NCI-H1694 (cell line): ENCODE data around the gene TNRC6A.
"Not testable (repeated sequence)": the region's sequence is repeated elsewhere in the genome, so short reads cannot be mapped to it uniquely, and the experiment has no call there.

ENCODE experiments used
- DNase-seq: peaks from one replicate; lab custom pipeline; 2025; lab: John Stamatoyannopoulos, UW

The TNRC6A gene

DNA sequence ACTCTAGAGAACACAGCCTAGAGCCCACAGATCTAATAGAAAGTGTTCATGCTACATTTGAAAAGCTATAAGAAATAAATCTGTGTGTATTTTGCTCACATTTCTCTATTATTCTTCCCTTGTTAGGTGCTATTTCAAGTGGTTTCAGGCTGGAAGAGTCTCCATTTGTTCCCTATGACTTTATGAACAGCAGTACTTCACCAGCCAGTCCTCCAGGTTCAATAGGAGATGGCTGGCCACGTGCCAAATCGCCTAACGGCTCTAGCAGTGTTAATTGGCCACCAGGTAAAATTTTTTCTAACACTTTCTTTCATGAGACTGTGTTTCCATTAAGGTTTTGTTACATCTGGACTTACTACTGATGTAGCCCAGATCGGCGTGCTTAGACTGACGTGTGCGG is 85.6 kb downstream of the TNRC6A start:
- DNase-seq = no peak

DNA sequence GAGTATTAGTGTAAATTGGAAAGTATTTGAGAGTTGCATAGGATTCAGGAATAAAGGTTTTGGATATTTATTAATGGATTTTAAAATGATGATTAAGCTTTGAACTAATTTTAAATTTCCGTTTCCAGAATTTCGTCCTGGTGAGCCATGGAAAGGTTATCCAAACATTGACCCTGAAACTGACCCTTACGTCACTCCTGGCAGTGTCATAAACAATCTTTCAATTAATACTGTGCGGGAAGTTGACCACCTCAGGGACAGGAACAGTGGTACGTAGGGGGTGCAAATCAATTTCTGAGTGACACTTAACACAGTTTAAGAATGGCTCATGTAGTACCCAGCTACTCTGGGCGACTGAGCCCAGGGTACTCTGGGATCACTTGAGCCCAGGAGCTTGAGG is 87.2 kb downstream of the TNRC6A start:
- no peak for DNase-seq

DNA sequence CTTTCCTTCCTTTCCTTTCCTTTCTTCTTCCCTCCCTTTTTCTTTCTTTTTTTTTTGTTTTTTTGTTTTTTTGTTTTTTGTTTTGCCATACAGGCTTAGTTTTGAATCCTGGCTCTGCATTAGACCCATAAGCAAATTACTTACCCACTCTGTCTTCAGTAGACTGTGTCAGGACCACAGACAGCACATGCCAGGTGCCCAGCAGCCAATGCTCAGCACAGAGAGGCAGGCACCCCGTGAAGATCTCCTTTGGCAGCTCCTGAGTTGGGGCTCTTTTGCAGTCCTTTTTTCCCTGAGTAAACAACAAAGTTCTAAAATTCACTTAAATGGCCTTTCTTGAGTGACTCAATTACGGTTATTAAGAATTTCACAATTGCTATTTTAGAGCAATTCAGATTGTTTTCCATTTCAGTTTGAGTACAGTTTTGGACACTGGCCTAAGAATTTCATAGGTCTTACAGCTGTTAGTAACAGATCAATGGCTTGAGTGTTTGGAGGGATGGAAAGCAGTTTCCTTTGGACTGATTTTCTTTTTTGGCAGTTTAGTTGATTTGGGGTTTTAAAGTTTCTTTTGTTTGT is 90.1 kb downstream of the TNRC6A start:
- no peak for DNase-seq

DNA sequence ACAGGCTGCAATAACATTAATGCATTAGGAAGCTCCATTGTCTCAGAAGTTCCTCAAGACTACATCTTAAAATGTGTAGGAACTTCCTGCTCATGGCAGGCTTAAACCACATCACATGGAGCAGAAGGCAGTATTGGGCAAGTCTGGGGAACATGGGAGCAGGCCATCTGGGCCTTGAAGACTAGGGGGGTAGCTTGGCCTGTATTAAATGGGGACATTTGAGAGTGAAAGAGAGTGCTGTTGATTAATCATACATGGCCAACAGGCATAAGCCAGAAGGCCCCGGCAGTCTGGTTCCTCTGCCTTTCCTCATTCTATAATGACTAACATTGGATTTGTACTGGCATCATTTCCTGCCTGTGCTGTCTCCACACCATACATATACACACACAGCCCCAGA is 91.1 kb downstream of the TNRC6A start:
- no peak for DNase-seq

DNA sequence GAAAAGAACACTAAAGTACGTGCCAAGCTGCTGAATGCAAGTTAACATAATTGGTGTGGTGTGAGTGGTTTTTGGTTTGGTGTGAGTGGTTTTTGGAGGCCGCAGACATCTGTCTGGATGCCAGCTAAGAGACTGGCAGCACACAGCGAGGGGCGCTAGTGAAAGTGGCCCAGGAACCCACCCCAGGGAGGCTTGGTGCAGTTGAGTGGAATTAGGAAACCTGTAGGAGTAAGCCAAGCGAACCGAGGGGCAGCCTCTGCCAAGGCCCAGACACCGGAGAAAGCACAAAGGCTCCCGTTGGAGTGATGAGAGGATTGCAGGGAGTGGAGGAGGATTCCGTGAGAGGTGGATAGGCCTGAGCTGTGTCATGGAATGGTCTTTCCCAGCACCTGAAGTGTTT is 91.7 kb downstream of the TNRC6A start:
- DNase-seq = no peak

DNA sequence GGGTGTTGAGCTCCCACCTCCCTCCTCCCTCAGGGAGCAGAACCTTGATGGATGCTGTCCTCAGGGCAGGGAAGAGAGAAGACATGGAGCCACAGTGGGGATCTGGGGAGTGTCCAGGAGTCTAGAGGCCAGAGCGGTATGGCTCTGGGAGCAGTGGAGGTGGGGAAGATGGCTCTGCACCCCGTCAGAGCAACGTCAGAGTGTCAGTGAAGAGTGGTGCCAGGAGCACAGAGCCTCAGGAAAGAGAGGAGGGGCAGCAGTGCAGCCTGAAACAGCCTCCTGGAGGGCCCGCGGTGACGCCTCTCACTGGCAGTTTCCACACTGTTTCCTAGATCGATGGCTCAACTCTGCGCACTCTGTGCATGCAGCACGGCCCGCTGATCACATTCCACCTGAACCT is 93.1 kb downstream of the TNRC6A start:
- no peak for DNase-seq

DNA sequence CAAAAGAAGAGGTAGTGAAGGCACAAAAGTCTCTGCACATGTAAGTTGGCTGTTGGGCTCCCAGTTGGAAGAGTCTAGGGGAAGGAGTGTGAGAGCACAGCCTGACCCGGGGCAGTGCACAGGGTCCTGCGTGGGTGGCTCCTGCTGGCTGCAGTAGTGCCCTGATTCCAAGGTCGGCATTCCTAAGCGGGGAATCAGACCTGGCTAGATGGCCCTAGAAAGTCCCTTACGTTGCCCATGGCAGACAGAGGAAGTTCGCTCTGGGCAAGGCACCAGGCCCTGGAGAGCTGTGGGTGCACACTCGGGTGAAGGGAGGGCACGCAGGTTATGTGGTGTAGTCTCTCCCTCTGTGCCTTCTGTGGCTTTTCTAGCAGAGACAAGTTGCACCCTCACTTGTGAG is 93.5 kb downstream of the TNRC6A start:
- no peak for DNase-seq

DNA sequence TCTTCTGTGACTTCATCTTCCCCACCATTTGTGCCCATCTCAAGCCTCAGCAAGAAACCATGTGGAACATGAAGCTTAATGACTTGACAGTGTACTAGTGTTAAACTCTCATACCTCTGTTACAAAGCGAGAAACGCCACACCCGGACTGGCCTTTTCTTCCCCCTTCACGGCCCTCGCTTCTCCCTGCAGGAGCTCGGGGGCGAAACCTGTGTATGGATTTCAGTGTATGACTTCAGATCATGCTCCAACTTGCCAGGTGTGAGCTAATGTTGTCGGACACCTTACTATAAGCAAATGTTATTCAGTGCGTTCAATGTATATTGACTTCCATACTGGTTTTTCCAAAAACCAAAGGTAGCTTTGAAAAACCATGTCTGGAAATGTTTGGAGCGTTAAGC is 96.2 kb downstream of the TNRC6A start:
- DNase-seq = no peak

DNA sequence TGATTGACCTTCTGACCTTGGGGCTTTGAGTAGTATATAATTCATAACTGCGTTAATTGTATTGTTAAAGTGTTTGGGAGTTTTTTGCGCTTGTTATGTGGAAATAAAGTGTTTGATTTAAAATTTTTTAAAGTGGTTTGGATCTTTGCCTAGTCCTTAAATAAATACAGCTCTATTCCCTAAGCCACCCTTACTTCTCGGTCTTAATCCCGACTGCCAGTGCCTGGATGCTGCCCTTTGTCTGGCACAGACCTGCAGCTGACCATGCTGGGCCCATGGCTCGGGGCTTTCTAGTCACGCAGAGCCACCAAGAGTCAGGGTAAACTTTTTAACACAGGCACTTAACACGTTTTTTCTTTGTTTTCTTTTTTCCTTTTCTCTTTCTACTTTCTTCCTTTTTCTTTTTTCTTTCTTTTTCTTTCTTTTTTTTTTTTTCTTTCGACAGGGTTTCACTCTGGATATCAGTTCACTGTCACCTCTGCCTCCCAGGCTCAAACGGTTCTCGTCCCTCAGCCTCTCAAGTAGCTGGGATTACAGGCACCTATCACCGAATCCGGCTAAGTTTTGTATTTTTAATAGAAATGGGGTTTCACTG is 96.7 kb downstream of the TNRC6A start:
- DNase-seq = no peak

DNA sequence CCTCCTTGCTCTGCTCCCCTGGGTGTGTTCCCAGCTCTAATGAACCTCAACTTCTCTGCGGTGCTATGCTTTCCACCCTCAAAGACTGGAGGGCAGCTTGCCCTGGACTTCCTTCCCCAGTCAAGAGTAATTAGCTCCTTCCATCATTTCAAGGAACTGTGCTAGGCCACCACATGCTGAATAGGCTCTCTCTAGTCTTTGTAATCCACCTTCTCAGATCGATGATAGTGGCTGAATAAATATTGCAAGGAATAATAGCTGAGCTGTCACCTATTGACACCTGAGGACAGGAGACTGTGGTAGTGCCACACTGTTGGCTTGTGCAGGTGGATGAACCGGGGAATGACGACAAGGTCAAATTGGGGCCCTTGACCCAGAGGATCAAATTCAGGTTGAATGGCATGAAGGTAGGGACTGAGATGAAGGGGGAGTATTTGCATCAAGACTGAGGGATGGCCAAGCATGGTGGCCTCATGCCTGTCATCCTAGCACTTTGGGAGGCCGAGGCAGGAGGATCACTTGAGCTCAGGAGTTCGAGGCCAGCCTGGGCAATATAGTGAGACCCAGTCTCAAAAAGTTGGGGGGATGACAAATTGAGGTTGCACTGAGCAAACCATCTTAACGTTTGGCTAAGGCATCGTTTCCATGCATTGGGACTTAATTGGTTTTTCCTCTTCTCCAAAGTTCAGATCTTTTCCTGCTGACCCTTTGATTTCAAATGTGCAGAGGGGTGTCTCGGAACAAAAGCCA is 97.5 kb downstream of the TNRC6A start:
- DNase-seq = no peak

DNA sequence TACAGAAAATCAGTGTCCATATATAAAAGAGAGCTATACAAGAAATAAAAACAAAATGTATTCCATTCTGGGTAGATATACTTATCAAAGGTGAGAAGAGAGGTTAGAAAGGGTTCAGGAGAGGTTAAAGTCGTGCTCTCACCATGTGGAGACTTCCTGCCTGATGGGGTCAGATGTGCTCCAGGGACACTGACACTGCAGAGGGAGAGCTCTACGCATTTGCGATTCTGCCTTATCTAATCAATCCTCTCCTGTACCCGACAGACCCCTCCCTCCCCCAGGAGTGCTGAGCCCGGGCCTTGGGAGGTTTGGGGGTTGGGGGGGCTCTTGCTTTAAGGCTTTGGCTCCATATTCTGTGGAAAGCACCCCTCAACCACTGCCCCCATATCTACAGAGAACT is 99.7 kb downstream of the TNRC6A start:
- no peak for DNase-seq

DNA sequence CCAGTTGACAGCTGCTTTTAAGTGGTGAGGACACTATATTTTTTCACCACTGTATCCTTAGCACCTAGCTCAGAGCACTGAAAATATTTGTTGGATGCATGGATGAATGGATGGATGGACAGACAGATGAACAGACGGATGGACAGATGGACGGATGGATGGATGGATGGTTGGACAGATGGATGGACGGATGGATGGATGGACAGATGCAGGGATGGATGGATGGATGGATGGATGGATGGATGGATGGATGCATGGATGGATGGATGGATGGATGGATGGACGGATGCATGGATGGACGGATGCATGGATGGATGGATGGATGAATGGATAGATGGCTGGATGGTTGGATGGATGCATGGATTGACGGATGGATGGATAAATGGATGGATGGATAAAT is 103.9 kb downstream of the TNRC6A start:
- no peak for DNase-seq

DNA sequence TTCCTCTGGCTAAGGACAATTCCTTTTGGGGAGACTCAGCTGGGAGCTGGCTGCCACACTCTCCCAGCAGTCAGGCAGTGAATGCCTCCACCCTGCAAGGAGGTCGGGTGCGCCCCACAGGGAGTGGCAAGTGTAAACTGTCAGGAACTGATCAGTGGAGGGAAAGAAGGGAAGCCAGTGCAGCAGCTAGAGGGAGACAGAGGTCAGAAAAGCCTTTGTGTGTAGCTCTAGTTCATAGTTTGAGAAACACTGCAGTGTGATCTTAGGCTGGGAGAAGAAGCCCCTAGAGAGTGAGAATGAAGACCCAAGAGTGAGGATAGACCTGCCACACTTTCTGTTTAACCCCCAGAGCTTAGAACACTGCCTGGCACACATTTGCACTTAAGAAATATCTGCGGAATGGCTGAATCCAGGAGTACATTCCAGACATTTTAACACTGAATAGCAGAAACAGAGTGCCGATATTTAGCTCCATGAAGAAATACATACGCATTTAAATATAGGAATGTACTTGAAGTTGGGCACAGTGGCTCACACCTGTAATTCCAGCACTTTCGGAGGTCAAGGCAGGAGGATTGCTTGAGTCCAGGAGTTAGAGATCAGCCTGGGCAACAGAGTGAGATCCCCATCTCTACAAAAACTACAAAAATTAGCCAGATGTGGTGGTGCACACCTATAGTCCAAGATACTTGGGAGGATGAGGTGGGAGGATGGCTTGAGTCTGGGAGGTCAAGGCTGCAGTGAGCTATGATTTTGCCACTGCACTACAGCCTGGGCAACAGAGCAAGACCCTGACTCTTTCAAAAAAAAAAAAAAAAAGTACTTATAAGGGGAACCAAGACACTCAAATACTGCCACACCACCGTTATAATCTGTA is 105.2 kb downstream of the TNRC6A start:
- DNase-seq = peak; percentile 37

DNA sequence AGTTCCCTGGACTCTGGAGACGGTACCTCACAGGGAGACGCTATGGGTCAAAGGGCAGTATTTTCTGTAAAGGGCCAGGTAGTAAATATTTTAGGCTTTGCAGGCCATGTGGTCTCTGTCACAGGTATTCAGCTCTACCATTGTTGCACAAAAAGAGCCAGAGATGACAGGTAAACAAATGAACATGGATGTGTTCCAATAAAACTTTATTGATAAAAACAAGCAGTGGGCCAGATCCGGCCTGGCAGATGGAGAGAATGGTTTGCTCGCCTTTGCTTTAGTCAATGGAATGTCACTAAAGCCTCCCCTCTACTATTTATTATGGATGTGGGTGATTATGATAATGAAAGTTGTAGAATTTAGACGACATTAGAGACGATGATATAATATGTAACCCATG is 107.4 kb downstream of the TNRC6A start:
- no peak for DNase-seq

DNA sequence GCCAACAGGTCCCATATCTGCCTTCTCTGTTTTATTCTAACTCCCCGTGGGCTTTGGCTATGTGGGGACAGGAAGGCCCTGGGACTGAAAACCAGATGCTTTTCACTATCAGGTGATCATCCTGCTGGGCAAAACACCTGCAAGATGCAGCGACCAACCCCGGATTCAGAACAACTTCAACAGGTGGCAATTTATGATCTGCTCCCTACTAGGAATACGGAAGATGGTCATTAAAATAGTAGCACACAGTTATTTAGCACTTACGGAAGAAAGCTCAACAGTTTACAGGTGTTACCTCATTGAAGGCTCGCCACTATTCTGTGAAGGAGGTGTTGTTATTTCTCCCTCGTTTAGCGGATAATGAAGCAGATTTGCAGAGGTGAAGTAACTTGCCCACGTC is 108.5 kb downstream of the TNRC6A start:
- DNase-seq = no peak

DNA sequence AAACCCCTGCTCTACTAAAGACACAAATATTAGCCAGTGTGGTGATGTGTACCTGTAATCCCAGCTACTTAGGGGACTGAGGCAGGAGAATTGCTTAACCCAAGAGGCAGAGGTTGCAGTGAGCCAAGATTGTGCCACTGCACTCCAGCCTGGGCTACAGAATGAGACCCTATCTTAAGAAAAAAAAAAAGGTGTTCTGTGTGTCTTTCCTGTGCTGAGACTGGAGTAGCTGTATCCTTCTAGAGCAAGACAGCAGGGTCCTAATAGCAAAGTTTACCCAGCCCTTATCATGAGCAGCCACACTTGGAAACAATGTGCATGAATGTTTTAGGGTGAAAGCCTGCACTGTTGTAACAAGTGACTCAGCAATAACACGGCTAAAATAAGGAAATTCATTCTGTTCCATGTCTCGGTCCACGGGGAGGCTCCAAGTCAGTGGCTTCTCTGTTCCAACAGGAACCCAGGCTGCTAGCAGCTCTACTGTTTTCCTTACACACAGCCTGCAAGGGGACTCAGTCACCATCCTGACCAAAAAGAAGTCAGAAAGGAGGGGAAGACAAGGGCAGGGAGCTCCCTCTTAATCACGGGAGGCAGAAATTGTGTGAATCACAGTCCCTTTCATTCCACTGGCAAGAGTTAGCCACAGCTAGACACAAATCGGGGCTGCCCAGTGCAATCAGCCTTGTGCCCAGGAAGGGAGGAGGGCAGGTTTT is 109.3 kb downstream of the TNRC6A start:
- no peak for DNase-seq

DNA sequence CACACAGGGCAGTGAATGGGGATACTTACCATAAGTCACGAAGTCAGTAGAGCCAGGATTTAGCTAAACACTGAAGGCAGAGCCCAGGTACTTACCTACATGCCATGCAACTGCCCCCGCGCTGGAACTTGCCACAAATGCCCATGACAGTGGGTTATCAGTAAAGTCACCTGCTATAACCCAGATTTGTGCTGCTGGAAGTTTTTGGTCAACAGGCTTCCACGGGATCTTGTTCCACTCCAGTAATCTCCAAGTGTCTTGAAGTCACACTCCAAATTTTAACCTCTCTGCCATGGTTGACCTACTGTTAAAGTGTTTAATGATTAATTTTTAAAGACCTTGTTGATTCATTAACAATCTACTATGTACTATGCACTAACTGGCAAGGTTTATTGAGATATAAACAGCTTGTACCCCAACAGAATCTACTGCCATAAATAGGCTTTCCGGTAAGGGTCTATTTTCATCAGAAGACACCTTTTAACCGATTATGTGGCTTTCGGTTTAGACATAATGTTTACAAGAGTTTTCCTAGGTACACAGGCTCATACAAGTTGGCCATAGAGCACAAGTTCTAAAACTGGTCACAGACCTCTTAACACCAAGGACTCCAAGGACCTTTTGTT is 110.0 kb downstream of the TNRC6A start:
- no peak for DNase-seq

DNA sequence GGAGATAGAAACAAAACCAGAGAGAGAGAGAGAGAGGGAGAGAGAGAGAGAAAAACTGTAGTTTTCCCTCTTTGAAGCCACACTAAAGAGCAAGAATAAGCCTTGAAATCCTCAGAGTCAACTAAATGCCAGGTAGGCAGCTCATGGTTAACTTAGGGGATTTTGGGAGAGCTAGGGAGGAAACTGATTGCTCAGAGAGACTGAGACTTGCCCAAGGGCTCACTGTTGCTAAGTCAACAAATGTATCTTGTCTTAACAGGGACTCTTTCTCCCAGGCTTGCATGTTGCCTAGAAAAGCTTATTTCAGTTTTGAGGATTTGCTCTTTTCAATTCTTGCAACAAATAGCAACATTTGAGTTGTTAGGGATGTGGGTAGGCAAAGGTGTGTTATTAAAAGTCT is 111.8 kb downstream of the TNRC6A start:
- no peak for DNase-seq

DNA sequence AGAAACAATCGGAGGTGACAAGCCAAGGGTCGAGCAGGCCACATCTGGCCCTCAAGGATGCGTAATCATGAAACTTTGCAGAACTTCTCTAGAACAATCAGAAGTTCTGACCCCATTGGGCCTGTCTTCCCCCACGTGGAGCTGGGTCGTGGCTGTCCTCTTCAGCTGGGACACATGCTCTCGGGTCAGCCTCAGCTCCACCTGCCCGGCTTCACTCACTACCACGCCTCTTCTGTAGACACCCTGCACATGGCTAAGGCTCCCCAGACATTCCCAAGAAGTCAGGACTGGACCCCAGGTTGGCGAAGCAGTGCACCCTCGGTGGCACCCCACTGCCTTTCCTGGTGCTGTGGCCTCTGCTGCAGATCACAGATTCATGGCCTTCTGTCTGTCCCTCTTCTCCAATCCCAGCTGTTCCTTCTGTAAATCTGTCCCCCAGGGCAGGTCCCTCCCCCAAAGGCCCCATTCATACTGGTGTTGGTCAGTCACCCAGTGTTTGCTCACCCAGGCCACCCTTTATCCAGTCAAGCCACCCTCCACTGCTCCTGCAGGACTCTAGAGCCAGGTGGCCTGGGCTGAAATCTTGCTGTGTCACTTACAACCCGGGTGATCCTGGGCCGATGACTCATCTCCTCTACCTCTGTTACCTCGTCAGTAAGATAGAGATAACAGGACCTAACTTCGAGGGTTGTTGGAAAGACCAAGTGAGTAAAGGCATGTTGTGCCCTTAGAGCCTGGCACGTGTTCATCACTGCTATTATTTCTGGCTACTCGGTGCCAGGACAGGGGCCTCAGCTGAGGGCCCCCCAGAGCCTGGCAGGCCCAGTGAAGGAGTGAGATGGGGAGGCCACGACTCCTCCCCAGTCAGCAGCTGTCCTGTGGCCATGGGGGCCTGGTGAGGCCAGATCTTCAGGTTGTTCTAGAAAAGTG is 114.9 kb downstream of the TNRC6A start:
- DNase-seq = no peak

DNA sequence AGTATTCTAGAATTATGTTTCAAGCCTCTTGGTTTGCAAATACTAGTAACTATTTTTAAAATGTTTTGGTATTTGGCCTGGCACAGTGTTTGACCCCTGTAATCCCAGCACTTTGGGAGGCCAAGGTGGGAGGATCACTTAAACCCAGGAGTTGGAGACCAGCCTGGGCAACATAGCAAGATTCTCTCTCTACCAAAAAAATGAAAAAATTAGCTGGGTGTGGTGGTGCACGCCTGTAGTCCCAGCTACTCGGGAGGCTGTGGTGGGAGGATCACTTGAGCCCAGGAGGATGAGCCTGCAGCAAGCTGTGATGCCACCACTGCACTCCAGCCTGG is 115.5 kb downstream of the TNRC6A start:
- not testable (repeated sequence) for DNase-seq
